HG02970 (cell line): ENCODE measurements around the gene DAP3.
"Not testable (repeated sequence)": the region's sequence is repeated elsewhere in the genome, so short reads cannot be mapped to it uniquely, and the experiment has no call there.

Source experiments
- ATAC-seq: cut with Tn5 transposase; IDR thresholded peaks from one replicate; pipeline ENCODE4 v1.9.1; 2021; ENCODE audit warnings: mild to moderate bottlenecking, moderate library complexity, moderate number of reproducible peaks; ENCODE audit not compliant: unreplicated experiment, low FRiP score

DAP3 gene

DNA sequence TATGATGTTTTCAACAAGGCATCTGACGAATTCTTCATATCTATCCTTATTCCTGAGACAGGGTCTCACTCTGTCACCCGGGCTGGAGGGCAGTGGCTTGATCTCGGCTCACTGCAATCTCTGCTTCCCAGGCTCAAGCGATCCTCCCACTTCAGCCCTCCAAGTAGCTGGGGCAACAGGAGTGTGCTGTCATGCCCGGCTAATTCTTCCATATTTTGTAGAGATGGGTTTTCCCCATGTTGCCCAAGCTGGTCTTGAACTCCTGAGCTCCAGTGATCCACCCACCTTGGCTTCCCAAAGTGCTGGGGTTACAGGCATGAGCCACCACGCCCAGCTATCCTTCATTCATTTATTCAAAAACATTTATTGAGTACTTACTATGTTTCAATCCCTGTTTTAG, 8.4 kb upstream of the DAP3 start:
- ATAC-seq, result no peak

DNA sequence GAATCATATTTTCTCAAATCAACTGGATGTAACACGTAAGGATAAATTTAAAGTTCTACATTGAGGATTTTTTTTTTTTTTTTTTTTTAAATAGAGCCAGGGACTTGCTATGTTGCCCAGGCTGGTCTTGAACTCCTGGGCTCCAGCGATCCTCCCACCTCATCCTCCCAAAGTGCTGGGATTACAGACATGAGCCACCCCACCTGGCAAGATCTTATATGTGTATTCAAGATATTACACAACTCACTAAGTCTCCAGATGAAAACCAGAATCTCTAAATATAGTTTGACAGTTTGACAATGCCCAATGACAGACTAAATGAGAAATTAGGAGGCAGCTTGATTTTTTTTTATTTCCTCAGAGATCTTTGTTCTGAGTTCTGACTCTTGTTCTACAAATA, 7.1 kb upstream of the DAP3 start:
- ATAC-seq, result no peak

DNA sequence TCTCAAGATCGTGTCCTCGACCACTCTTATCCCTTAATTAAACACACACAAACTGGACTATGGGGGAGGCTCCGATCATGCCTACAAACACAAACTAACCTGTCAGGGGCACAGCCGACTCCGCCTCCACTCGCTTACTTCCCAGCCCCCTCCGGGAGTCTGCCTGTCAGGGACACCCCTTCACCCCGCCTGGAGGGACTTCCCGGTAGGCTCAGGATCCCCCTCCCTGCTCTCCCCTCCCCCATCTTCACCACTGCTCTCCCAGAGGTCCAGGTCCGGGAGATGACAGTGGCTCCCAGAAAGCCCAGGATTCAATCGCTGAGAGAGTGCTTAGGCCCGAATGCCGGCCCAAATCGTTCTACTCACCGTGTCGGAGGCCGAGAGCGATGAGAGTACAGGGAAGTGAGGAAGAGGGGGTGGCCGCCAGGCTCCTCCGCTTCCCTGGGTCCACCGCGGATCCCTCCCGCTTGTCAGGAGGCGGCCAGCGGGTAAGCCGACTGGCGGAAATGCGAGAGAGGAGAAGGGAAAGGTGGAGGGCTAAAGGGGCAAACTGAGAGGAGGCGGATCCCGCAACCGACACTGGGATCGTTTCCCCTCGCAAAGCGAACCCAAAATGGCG, 1.1 kb upstream of the DAP3 start:
- not testable (repeated sequence) for ATAC-seq

DNA sequence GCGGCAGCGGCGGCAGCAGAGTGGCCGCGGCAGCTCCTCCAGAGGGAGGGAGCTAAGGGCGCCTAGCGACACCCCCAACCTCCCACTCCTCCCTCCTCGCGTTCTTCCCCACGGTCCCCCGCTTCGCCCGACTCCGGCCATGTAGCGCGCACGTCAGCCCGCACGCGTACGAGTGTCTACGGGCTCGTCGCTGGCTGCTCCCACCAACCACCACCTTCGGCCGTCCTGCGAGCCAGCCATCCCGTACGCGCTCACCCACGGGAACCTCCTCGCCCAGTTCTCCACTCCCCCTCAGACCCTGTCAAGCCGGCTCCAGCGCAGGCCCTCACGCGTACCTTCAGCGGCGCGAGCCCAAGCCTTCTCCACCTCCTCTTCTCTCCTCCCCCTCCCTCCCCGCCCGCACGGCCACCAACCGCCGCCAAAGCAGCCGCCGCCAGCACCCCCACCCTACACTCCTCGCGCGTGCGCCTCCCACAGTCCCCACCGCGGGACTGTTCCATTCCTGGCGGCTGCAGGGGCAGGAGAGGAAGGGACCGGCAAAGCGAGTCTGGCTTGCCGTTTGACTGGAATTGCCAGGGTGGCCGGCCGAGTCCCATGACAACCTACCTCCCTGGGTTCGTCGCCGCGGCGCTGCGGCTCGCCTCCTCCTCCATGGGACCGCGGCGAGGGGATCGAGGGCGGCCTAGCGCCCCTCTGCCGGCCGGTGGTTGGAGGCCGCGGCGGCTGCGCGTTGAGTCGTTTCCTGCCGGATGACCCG, 389 bp upstream of the DAP3 start, which contains the start of gene YY1AP1:
Gene YY1AP1 (minus strand): TSS at position 451 of the 757 bp plus-strand sequence. CDS start 8,338 bp downstream, outside the sequence.
- ATAC-seq, result peak; percentile 86

DNA sequence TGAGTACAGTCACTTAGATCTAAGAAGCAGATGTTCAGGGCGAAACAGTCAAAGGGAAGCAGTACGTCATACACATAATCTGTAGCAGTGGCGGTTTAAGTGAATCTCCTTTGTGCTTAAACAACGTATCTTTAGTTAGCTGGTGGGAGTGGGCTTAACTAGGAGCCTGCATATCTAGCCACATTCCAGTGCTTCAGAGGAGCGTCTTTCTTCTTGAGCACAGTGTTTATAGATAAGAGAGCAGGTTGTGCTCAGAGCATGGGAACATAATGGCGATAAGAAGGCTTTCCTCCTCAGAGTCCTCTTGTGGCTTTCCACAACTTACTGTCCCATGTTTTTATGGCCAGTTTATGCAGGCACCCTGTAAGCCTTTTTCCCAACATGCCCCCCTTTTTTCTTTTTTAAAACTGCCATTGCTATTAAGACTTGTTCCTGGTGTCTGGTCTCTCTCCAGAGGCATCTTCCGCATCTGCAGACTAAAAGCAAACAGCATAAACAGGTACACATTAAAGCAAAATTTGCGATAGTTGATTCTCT, 3.2 kb downstream of the DAP3 start:
- ATAC-seq, result no peak

DNA sequence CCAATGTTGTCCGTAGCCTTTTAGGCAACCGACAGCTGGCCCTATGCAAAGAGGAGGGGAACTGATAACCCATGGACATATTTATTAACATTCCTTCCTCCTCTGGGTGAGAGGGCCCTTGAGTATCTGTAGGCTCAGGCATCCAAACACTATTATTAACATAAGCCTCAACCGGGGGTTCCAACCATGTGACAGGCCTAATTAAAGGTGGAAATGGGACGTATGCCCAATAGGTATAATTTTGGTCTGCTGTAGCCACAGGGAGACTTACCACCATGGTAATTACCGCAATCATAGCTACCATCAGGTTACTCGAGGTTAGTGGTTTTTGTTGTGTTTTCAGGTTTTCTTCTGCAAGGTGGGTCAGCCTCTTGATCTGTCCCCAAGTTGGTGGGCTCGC, 5.3 kb downstream of the DAP3 start:
- ATAC-seq, result no peak

DNA sequence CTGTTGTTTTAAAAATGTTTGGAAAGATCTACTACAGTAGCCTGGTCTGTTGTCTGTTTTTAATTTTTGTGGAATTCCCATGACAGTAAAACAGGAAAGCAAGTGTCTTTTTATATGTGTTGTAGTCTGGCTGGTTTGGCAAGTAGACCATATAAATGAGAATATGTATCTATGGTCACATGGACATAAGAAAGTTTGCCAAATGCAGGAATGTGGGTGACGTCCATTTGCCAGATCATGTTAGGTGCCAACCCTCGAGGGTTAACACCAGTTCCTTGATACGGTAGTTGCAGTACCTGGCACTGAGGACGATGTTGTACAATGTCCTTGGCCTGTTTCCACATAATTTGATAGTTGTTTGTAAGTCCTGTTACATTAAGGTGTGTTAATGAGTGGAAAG, 6.2 kb downstream of the DAP3 start:
- ATAC-seq, result no peak

DNA sequence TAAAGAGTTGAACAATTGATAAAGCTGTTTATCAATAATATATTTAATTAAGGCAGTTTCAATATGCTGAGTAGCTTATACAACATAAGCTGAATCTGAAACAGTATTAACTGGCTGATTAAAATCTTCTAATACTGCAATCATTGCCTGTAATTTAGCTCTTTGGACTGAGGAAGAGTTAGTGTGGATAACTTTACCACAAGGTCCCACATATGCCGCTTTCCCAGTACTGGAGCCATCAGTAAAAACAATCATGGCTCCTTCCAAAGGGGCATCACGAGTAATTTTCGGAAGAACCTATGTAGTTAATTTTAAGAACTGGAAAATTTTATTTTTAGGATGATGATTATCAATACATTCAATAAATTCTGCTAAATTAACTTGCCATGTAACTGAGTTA, 6.7 kb downstream of the DAP3 start:
- ATAC-seq, result no peak

DNA sequence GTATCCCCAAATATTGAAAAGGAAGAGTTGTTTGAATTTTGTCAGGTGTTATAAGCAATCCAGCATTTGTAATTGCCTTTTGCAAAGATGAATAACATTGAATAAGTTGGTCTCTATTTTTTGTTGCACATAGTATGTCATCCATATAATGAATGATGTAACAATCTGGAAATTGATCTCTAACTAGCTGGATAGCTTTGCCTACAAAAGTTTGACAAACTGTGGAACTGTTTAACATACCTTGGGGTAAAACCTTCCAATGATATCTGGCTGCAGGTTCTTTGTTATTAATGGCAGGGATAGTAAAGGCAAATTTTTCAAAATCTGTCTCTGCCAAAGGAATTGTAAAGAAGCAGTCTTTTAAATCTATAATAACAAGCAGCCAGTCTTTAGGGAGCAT, 7.6 kb downstream of the DAP3 start:
- ATAC-seq, result no peak

DNA sequence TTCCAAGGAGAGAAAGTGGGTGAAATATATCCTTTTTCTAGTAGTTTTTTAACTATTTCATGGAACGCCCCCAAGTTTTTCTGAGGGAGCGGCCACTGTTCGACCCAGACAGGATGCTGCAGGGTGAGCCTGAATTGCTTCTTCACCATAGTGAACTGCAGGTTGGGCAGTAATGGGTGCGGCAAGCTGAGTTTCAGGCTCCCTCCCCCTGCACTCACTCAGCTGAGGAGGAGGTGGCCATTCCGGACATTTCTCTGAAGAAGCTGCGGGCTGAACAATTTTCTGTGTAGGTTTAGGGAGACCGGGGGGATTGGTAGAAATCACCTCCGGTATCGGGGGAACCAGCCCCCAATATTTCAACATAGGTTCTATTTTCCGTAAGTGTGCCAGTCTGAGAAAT, 8.2 kb downstream of the DAP3 start:
- ATAC-seq, result no peak

DNA sequence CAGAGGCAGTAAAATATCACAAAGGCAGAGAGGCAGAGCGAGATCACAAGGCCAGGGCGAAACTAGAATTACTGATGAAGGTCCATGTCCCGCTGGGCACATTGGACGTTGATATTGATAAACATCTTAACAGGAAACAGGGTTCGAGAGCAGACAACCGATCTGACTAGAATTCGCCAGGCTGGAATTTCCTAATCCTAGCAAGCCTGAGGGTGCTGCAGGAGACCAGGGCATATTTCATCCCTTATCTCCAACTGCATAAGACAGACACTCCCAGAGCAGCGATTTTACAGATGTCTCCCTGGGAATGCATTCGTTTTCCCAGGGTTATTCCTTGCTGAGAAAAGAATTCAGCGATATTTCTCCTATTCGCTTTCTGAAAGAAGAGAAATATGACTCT, 8.7 kb downstream of the DAP3 start:
- ATAC-seq, result not testable (repeated sequence)

DNA sequence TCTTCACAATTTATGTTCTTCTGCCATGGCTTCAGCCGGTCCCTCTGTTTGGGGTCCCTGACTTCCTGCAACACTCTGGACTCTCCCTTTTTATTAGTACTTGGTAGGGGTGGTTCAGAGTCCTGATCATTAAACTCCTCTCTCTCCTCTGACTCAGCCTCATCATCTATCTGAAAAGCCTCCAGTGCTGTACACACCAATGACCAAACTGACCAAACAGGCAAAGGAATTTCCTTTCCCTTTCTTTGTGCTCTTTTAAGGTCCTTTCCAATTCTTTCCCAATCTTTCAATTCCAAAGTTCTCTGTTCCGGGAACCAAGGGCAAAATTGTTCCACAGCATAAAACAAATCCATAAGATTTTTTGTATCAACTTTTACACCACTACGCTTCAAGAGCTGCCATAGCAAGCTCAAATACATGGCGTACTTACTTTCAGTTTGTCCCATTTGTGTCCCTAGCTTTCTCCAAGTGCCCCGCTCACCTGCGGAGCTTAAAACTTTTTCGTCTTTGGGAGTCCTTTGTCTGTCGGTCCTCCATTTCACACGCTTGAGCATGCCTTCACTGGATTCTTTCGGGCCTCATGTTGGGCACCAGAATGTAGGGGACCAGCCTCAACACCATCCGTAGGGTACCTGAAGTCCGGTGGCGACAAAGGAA, 9.6 kb downstream of the DAP3 start:
- no peak for ATAC-seq

DNA sequence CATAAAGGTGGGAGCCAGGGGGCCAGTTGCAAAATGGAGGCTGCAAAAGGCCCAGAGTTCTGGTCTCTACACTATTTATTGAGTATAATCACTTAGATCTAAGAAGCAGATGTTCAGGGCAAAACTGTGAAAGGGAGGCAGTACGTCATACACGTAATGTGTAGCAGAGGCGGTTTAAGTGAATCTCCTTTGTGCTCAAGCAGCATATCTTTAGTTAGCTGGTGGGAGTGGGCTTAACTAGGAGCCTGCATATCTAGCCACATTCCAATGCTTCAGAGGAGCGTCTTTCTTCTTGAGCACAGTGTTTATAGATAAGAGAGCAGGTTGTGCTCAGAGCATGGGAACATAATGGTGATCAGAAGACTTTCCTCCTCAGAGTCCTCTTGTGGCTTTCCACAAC, 10.2 kb downstream of the DAP3 start:
- ATAC-seq, result not testable (repeated sequence)

DNA sequence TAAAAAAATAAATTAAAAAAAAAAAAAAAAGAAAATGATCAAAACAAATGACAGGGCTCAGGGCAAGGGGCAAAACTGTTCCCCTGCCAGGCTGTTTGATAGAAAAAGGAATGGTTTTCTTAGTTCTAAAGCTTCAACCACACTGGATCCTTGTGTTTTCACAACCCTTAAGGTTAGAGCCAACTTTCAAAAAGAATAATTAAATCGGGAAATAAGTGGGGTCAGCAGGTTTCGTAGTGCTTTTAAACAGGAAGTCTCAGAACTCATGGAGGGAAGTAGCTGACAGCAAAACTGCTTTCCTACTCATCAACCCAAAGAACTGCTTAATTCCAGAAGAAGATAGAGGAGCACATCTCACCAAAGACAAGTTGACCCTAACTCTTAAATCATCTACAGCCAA, 12.8 kb downstream of the DAP3 start:
- not testable (repeated sequence) for ATAC-seq

DNA sequence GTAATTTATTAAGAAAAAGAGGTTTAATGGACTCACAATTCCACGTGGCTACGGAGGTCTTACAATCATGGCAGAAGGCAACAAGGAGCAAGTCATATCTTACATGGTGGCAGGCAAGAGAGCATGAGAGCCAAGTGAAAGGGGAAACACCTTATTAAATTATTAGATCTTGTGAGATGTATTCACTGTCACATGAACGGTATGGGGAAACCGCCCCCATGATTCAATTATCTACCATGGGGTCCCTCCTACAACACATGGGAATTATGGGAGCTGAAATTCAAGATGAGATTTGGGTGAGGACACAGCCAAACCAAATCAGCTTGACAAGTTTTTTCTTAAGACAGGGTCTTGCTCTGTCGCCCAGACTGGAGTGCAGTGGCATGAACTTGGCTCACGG, 14.3 kb downstream of the DAP3 start:
- no peak for ATAC-seq

DNA sequence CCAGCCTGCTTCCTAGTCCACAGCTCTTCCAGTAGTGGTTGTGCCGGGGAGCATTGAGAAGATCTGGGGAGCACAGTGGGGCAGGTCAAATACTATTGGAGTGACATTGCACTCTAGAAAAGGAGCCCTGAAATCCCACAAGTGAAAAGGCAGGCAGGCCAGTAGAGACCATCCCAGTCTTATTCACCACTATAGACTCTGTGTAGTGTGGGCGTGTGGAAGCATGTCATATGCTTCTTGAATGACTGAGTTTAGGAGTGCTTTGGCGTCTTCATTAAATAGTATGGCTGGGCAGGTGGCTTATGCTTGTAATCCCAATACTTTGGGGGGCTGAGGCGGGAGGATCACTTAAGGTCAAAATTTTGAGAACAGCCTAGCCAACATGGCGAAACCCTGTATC, 15.5 kb downstream of the DAP3 start:
- ATAC-seq, result not testable (repeated sequence)

DNA sequence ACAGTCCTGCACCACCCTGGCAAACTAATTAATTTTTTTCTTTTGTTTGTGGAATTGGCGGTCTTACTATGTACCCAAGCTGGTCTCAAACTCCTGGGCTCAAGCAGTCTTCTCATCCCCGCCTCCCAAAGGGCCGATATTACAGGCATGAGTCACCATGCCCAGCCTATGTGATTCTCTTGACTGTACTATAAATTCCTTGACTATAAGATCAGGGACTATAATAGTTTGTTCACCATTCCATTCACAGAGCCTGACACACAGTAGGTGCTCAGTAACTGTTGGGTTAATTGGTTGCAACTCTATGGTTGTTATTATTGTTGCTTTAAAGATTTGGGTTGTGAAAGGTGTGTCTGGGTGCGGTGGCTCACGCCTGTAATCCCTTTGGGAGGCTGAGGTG, 17.2 kb downstream of the DAP3 start:
- no peak for ATAC-seq

DNA sequence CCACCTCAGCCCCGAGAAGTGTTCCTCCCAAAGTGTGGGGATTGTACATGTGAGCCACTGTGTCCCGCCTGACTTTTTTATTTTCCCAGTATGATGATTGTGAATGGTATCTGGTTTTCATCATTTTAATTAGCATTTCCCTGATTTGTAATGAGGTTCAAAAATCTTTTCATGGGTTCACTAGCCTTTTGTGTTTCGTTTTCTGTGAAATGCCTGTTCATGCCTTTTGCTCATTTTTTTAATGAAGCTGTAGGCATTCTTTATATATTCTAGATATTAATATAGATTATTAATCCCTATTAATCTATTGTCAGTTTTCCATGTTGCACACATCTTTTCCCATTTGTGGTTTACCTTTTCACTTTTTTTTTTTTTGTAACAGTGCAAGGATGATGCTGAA, 20.5 kb downstream of the DAP3 start:
- no peak for ATAC-seq

DNA sequence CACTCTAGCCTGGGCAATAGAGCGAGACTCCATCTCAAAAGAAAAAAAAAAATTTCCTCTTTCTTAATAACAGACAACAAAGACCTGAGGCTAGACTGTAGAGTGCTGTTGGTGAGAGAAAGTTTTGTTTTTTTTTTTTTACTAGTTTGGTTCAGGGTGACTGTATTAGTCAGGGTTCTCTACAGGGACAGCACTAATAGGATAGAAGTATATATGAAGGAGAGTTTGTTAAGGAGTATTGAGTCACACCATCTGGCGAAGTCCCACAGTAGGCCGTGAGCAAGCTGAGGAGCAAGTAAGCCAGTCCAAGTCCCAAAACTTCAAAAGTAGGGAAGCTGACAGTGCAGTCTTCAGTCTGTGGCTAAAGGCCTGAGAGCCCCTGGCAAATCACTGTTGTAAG, 22.6 kb downstream of the DAP3 start:
- not testable (repeated sequence) for ATAC-seq

DNA sequence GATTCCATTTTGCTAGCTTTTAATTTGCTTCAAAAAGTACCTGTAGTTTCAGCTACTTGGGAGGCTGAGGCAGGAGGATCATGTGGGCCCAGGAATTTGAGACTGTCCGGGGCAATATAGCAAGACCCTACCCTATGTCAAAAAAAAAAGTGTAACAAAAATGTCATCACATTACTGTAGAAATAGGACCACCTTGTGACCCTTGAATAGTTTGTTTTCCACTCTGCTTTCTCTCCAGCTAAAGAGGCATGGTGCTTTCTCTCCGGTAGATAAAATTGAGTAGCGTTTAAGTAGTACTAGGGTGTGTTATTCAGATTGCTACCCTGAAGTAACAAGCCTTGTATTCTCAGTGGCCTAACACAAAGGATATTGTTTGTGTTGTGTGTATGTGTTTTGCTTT, 23.7 kb downstream of the DAP3 start:
- ATAC-seq, result not testable (repeated sequence)

DNA sequence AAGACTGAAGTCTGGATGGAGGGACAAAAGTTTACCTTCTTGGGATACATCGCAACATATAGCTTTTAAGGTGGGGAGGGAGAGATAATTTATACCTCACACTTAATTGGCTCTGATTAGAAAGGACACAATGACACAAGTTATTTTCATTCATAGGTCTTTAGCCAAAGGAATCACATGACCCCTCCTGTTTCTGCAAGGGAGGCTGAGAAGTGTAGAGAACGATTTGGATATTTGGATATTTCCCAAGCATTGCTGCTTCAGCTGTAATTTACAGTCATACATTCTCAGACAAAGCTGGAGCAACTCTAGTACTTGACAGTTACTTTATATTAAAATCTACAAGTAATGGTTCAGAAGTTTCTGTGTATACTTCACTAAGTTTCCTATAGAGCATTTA, 24.2 kb downstream of the DAP3 start:
- no peak for ATAC-seq
